NCI-H1930 (cell line): Measurements from ENCODE around the gene PSMC4.

Experiments used
- DNase-seq, 2 experiments: peaks; one replicate each; lab custom pipeline; 2025; lab: John Stamatoyannopoulos, UW

The PSMC4 gene

GRCh38 chr19:39993605-39994004 lies 22.6 kb downstream of the PSMC4 start:
- no peak for DNase-seq

GRCh38 chr19:39994361-39994760 lies 23.4 kb downstream of the PSMC4 start:
- no peak for DNase-seq

GRCh38 chr19:39995794-39996193 lies 24.8 kb downstream of the PSMC4 start:
- no peak for DNase-seq

- DNase-seq, result peak in 1 of 2 experiments; percentile 52
Observed at GRCh38 chr19:39996218-39996810, 25.3 kb downstream of the PSMC4 start.

GRCh38 chr19:39996811-39997637 lies 26.1 kb downstream of the PSMC4 start, which contains the start of gene ZNF546:
TSS of gene ZNF546 (plus strand) at chr19:39997060. CDS start at chr19:39998327, 1,267 bp downstream.
- peak; percentile 76 to 86 for DNase-seq

GRCh38 chr19:39997638-39998216 lies 26.8 kb downstream of the PSMC4 start:
- DNase-seq, result no peak

- DNase-seq, result no peak
Observed at GRCh38 chr19:39998501-39998900, 27.5 kb downstream of the PSMC4 start.

- DNase-seq, result no peak
Observed at GRCh38 chr19:40005691-40006272, 34.8 kb downstream of the PSMC4 start.

GRCh38 chr19:40006273-40006691 lies 35.3 kb downstream of the PSMC4 start:
- no peak for DNase-seq

GRCh38 chr19:40009674-40010073 lies 38.7 kb downstream of the PSMC4 start:
- no peak for DNase-seq

GRCh38 chr19:40013991-40014390 lies 43.0 kb downstream of the PSMC4 start:
- DNase-seq, result no peak

GRCh38 chr19:40023969-40024368 lies 53.0 kb downstream of the PSMC4 start:
- DNase-seq, result no peak

GRCh38 chr19:40025938-40026596 lies 55.1 kb downstream of the PSMC4 start:
- DNase-seq, result no peak

- DNase-seq, result no peak
Observed at GRCh38 chr19:40026597-40026970, 55.6 kb downstream of the PSMC4 start.
